Small intestine (tissue), 7 donors: ENCODE results near the gene JADE2. TPM values are rescaled to one million over a fixed set of nuclear protein-coding genes. Genes with fewer than 3 reads are reported as not detected.
A peak's percentile ranks its signal among the peaks of the same experiment; 100 is the strongest.
"Not testable (repeated sequence)": the region's sequence is repeated elsewhere in the genome, so short reads cannot be mapped to it uniquely, and the experiment has no call there.

Source experiments
- DNase-seq, 2 donors: peaks; one replicate each; pipeline versions ENCODE4 v3.0.0 to v3.0.0-alpha.2; 2013
- FAIRE-seq: peaks from 2 replicates; lab custom pipeline; 2012; peaks lifted over from hg19 to GRCh38; lab: Jason Lieb, UNC
- H3K27ac ChIP-seq, 3 donors: one replicate each; pipeline ENCODE4 v1.5.1; 2013; ENCODE audit warnings: low read length in 2 of 3, mild to moderate bottlenecking in 2 of 3, control low read depth in 1 of 3, inconsistent platforms in 1 of 3, low read depth in 1 of 3, moderate library complexity in 1 of 3
- H3K27me3 ChIP-seq, 3 donors: one replicate each; pipeline ENCODE4 v1.6.1; 2013; ENCODE audit warnings: low read length in 3 of 3, inconsistent platforms in 1 of 3; ENCODE audit not compliant: control insufficient read depth in 3 of 3, insufficient read depth in 3 of 3
- H3K36me3 ChIP-seq, 3 donors: one replicate each; pipeline ENCODE4 v1.6.1; 2013; ENCODE audit warnings: low read length in 3 of 3, inconsistent platforms in 1 of 3, low read depth in 1 of 3, mild to moderate bottlenecking in 1 of 3, moderate library complexity in 1 of 3; ENCODE audit not compliant: control insufficient read depth in 3 of 3, insufficient read depth in 2 of 3
- H3K4me1 ChIP-seq, 3 donors: one replicate each; pipeline ENCODE4 v1.6.1; 2013; ENCODE audit warnings: low read length in 2 of 3, inconsistent platforms in 1 of 3, low read depth in 1 of 3, mild to moderate bottlenecking in 1 of 3, moderate library complexity in 1 of 3; ENCODE audit not compliant: control insufficient read depth in 3 of 3, insufficient read depth in 2 of 3
- H3K4me3 ChIP-seq, 3 donors: one replicate each; pipeline ENCODE4 v1.5.1; 2013; ENCODE audit warnings: low read length in 3 of 3, control low read depth in 1 of 3, inconsistent platforms in 1 of 3, low read depth in 1 of 3, mild to moderate bottlenecking in 1 of 3, moderate library complexity in 1 of 3
- H3K9me3 ChIP-seq, 2 donors: one replicate each; pipeline ENCODE4 v1.6.1; 2013; ENCODE audit warnings: low read depth in 1 of 2, low read length in 1 of 2; ENCODE audit not compliant: control insufficient read depth in 2 of 2, insufficient read depth in 1 of 2
- WGBS, 3 donors: extraction: QIAGEN DNeasy Blood & Tissue Kit; methylation state at CpG; one replicate each; pipeline ENCODE4 v1.1.7; 2013; 5-methylcytosine and 5-hydroxymethylcytosine counted together
- polyA plus RNA-seq, 4 donors: library from polyadenylated mRNA; stranded (reverse) in 3 of 4; unstranded in 1 of 4; fragments of 200-250 nt in 3 of 4; fragments of 120-200 nt in 1 of 4; gene quantifications; one replicate each; pipeline versions ENCODE4 v1.2.1 to v1.2.3, GENCODE V29; 2013
- donor health status: healthy with polysubstance abuse.
- donor health status: control.
- donor health status: control.
- donor health status: Bipolar disorder and iron deficiency.
- donor health status: healthy.

The JADE2 gene
- polyA plus RNA-seq, 4 donors, result 8.1 to 37.4 (median 16.3) TPM

DNA sequence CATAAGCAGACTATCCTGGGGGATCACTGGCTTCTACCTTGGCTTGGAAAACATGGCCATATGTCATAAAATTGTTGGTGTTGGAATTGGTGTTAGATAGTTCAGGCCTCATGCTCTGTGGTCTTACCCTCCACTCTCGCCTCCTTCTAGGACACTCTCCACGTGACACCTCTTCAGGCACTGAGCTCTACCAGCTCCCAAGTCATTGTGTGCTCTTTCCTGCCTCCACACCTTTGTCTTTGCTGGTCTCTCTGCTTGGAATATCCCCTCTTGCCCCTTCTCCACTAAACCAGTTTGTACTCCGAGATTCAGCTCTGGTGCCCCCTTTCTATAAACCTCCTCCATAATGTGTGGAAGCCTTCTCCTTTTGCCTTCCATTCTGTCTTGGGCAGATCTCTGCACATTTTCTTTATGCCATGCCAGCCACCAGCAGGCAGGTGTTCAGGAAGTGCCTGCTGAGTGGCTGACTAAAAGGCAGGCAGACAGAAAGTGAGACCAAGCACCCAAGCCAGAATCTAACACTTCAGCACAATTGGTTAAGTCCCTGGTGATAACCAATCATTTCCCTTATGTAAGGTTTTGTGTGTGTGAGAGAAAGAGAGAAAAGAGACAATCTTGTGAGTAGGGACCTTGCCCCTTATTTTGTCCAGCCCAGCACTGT lies 69.5 kb downstream of the JADE2 start:
- no peaks in the 10 kb centered on the region for H3K27me3 ChIP-seq
- H3K36me3 ChIP-seq, result no peaks in the 10 kb centered on the region
- WGBS, 3 donors, result 84 to 96% (median 87%) methylated on average over 3 of the region's 3 CpGs
- no peak overlapping the region for H3K27ac ChIP-seq
- no peak for FAIRE-seq
- no peak overlapping the region for H3K4me3 ChIP-seq
- no peaks in the 10 kb centered on the region for H3K9me3 ChIP-seq
- no peak for DNase-seq
- peaks cover 3 to 10% (median 3%) of the 10 kb centered on the region in 3 donors for H3K4me1 ChIP-seq

DNA sequence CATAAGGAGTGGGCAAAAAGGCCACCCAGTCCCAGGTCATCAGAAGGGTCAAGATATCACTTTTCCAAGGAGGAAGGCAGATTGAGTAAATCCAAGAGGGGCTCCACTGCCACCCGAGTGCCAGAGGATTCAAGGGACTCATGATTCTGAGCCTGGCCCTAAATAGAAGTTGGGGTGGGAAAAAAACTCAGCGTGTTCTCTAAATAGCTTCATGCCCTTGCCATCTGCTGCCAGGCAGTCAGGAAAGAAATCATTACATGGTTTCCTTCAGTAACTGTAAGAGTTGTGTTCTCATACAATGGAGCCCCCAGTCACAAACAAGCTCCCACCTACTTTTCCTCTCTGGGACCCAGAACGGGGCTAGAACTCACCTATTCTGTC lies 70.0 kb downstream of the JADE2 start:
- DNase-seq, result no peak
- no peak overlapping the region for H3K4me3 ChIP-seq
- no peaks in the 10 kb centered on the region for H3K27me3 ChIP-seq
- no peaks in the 10 kb centered on the region for H3K9me3 ChIP-seq
- H3K27ac ChIP-seq, result no peak overlapping the region
- H3K36me3 ChIP-seq, result no peaks in the 10 kb centered on the region
- no peak for FAIRE-seq
- H3K4me1 ChIP-seq, result peaks cover 3 to 10% (median 3%) of the 10 kb centered on the region in 3 donors
- WGBS, 3 donors, result 63 to 84% (median 69%) methylated on average over 3 of the region's 3 CpGs

- peaks cover 0 to 15% (median 13%) of the 10 kb centered on the region in 3 donors for H3K36me3 ChIP-seq
- H3K27me3 ChIP-seq, H3K4me1 ChIP-seq, FAIRE-seq, H3K27ac ChIP-seq, H3K4me3 ChIP-seq, H3K9me3 ChIP-seq, DNase-seq: not testable (repeated sequence)
- WGBS, 3 donors, result 95% methylated on average over 3 of the region's 3 CpGs
These were observed 74.3 kb downstream of the JADE2 start for GRCh38 chr5:134599820-134600219.

DNA sequence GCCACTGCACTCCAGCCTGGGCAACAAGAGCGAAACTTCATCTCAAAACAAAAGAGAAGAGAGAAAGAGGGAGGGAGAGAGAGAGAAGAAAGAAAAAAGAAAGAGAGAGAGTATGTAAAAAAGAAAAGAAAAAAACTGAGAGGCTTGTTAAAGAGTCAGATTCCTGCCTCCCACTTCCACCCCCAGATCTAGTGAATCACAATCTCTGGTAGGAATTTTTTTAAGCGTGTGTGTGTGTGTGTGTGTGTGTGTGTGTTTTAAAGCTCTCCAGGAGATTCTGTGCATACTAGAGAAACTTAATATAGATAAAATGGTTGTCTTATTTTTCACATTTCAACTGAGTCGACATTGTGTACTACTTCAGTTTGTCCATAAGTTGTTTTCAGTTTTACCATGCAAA lies 75.1 kb downstream of the JADE2 start:
- no peak for FAIRE-seq
- H3K27me3 ChIP-seq, result no peaks in the 10 kb centered on the region
- WGBS, 3 donors, result 80 to 85% (median 82%) methylated on average over 3 of the region's 3 CpGs

GRCh38 chr5:134603059-134603458 lies 77.6 kb downstream of the JADE2 start:
- Histone ChIP-seq H3K36me3 (peaks cover 8 to 25% (median 24%) of the 10 kb centered on the region in 3 donors), H3K27me3 (no peaks in the 10 kb centered on the region), H3K4me3 (no peak overlapping the region), H3K27ac (no peak overlapping the region), H3K4me1 (peaks cover 0 to 5% (median 3%) of the 10 kb centered on the region in 3 donors), H3K9me3 (no peaks in the 10 kb centered on the region)
- WGBS, 3 donors, result 24 to 50% (median 26%) methylated on average over 1 of the region's 1 CpG
- FAIRE-seq (no peak), DNase-seq (no peak)

More for the DNA sequence above, 75.1 kb downstream of the JADE2 start:
- H3K36me3 ChIP-seq, result peaks cover 0 to 15% (median 15%) of the 10 kb centered on the region in 3 donors
- H3K9me3 ChIP-seq, result no peaks in the 10 kb centered on the region
- no peaks in the 10 kb centered on the region for H3K4me1 ChIP-seq
- no peak overlapping the region for H3K4me3 ChIP-seq
- no peak overlapping the region for H3K27ac ChIP-seq
- no peak for DNase-seq

DNA sequence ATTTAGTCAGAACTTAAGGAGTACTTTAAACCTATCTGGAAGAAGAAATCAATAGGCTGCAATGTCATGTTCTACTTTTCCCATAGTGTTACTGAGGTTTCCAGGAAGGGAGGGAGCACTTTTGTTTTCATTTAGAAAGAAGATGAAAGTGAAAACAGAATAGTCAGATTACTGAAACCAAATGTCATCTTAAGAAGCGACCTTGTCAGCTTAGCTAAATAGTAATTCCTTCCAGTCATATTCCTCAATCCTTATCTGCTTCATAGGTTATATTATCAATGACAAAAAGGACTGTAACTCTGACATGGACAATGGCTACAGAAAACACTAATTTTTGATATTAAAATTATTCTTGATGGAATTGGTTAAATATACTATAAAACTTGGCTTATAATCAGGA lies 79.4 kb downstream of the JADE2 start:
- H3K36me3 ChIP-seq, result peaks cover 8 to 28% (median 27%) of the 10 kb centered on the region in 3 donors
- FAIRE-seq, result no peak
- peaks cover 0 to 15% (median 5%) of the 10 kb centered on the region in 3 donors for H3K4me1 ChIP-seq
- no peaks in the 10 kb centered on the region for H3K9me3 ChIP-seq
- DNase-seq, result peak in 1 of 2 donors; percentile 34
- H3K27ac ChIP-seq, result no peak overlapping the region
- no peaks in the 10 kb centered on the region for H3K27me3 ChIP-seq
- 13 to 32% (median 16%) methylated on average over 1 of the region's 1 CpG for WGBS, 3 donors
- H3K4me3 ChIP-seq, result no peak overlapping the region

DNA sequence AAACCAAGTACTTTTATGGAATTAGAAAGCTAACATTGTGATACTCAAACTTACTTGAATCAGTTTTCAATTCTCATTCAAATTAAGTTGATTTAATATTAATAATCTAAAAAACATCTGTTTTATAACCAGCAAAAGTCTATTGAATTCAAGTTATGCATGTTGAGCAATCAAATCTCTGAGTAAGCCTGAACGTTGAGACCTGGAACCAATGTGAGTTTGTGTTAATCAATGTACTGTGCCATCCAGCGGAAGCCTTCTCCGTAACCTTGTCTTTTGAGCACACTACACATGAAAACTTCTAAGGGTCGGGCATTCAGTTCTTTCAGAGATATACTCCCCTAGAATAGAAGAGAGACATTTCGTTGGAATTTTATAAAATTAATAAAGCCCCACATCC lies 81.3 kb downstream of the JADE2 start:
- H3K36me3 ChIP-seq, result peaks cover 16 to 33% (median 28%) of the 10 kb centered on the region in 3 donors
- FAIRE-seq, result no peak

DNA sequence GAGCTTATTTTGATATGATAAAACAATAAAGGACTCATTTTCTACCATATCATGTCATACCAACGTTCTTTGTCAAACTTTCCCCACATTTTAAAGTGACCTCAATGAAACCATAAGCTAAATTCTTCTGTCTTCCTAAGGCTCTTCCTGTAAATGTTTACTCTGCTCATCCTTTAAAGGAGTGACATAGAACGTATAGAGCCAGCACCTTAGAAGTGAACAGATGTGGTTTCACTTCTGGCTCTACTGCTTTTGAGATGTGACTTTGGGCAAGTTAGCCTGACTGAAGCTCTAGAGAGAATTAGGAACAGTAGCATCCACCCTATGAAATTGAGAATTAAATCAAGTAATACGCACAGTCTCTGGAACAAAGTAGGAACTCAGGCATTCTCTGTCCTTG lies 83.1 kb downstream of the JADE2 start:
- H3K27ac ChIP-seq, result peak overlapping the region; percentile 19 to 92 (median 56)
- no peak for DNase-seq
- H3K4me1 ChIP-seq, result peaks cover 0 to 24% (median 5%) of the 10 kb centered on the region in 3 donors
- H3K36me3 ChIP-seq, result peaks cover 16 to 29% (median 22%) of the 10 kb centered on the region in 3 donors
- no peaks in the 10 kb centered on the region for H3K27me3 ChIP-seq
- H3K4me3 ChIP-seq, result no peak overlapping the region
- WGBS, 3 donors, result 54 to 68% (median 58%) methylated on average over 3 of the region's 3 CpGs
- FAIRE-seq, result no peak
- no peaks in the 10 kb centered on the region for H3K9me3 ChIP-seq

More for the DNA sequence above, 81.3 kb downstream of the JADE2 start:
- no peaks in the 10 kb centered on the region for H3K9me3 ChIP-seq
- H3K4me1 ChIP-seq, result peaks cover 0 to 24% (median 5%) of the 10 kb centered on the region in 3 donors
- no peak for DNase-seq
- 83 to 89% (median 84%) methylated on average over 5 of the region's 5 CpGs for WGBS, 3 donors
- no peaks in the 10 kb centered on the region for H3K27me3 ChIP-seq
- no peak overlapping the region for H3K4me3 ChIP-seq
- no peak overlapping the region for H3K27ac ChIP-seq
